Measurements from ENCODE around the gene PCDHA3.

DNA sequence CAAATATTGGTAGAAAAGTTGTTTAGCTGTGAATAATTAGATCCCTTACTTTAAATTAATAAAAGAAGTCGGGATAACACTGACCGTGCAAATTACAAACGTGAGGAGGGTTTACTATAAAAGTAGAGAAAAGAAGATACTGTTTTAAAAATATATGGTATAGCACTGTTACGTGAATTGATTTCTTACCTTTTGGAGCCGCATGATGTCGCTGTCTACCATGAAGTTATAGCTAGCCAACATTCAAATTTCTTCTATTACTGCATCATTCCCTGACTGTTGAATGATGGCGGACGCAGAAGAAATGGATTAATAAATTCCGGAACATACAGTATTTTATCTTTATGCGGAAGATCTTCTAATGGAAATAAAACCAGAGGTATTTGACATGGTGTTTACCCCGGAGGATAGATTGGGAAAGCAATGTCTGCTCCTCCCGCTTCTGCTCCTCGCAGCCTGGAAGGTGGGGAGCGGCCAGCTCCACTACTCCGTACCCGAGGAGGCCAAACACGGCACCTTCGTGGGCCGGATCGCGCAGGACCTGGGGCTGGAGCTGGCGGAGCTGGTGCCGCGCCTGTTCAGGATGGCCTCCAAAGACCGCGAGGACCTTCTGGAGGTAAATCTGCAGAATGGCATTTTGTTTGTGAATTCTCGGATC lies 27.0 kb downstream of the PCDHA3 start, which contains the start of gene PCDHA6:
- TF ChIP-seq, protein P1, sequence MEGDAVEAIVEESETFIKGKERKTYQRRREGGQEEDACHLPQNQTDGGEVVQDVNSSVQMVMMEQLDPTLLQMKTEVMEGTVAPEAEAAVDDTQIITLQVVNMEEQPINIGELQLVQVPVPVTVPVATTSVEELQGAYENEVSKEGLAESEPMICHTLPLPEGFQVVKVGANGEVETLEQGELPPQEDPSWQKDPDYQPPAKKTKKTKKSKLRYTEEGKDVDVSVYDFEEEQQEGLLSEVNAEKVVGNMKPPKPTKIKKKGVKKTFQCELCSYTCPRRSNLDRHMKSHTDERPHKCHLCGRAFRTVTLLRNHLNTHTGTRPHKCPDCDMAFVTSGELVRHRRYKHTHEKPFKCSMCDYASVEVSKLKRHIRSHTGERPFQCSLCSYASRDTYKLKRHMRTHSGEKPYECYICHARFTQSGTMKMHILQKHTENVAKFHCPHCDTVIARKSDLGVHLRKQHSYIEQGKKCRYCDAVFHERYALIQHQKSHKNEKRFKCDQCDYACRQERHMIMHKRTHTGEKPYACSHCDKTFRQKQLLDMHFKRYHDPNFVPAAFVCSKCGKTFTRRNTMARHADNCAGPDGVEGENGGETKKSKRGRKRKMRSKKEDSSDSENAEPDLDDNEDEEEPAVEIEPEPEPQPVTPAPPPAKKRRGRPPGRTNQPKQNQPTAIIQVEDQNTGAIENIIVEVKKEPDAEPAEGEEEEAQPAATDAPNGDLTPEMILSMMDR (IDR thresholded peaks at IDR 0.05): no peak
- no peak for TF ChIP-seq EP300 (IDR thresholded peaks at IDR 0.05)
- TF ChIP-seq, protein P2, sequence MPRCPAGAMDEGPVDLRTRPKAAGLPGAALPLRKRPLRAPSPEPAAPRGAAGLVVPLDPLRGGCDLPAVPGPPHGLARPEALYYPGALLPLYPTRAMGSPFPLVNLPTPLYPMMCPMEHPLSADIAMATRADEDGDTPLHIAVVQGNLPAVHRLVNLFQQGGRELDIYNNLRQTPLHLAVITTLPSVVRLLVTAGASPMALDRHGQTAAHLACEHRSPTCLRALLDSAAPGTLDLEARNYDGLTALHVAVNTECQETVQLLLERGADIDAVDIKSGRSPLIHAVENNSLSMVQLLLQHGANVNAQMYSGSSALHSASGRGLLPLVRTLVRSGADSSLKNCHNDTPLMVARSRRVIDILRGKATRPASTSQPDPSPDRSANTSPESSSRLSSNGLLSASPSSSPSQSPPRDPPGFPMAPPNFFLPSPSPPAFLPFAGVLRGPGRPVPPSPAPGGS (IDR thresholded peaks at IDR 0.05): no peak
- TF ChIP-seq, protein P3, sequence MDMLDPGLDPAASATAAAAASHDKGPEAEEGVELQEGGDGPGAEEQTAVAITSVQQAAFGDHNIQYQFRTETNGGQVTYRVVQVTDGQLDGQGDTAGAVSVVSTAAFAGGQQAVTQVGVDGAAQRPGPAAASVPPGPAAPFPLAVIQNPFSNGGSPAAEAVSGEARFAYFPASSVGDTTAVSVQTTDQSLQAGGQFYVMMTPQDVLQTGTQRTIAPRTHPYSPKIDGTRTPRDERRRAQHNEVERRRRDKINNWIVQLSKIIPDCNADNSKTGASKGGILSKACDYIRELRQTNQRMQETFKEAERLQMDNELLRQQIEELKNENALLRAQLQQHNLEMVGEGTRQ (IDR thresholded peaks at IDR 0.05): no peak
- no peak for TF ChIP-seq RCOR1 (IDR thresholded peaks at IDR 0.05; ENCODE audit: low read depth, low read length)
- TF ChIP-seq ESRRA (IDR thresholded peaks at IDR 0.05; ENCODE audit: borderline replicate concordance, low read length): no peak
- no peak for TF ChIP-seq PHF8 (IDR thresholded peaks at IDR 0.05; ENCODE audit: borderline replicate concordance, low read depth)
- TF ChIP-seq KDM1A (IDR thresholded peaks at IDR 0.05; ENCODE audit: low read depth): no peak
- no peak for TF ChIP-seq HDAC2 (IDR thresholded peaks at IDR 0.05)
- TF ChIP-seq, protein P4, sequence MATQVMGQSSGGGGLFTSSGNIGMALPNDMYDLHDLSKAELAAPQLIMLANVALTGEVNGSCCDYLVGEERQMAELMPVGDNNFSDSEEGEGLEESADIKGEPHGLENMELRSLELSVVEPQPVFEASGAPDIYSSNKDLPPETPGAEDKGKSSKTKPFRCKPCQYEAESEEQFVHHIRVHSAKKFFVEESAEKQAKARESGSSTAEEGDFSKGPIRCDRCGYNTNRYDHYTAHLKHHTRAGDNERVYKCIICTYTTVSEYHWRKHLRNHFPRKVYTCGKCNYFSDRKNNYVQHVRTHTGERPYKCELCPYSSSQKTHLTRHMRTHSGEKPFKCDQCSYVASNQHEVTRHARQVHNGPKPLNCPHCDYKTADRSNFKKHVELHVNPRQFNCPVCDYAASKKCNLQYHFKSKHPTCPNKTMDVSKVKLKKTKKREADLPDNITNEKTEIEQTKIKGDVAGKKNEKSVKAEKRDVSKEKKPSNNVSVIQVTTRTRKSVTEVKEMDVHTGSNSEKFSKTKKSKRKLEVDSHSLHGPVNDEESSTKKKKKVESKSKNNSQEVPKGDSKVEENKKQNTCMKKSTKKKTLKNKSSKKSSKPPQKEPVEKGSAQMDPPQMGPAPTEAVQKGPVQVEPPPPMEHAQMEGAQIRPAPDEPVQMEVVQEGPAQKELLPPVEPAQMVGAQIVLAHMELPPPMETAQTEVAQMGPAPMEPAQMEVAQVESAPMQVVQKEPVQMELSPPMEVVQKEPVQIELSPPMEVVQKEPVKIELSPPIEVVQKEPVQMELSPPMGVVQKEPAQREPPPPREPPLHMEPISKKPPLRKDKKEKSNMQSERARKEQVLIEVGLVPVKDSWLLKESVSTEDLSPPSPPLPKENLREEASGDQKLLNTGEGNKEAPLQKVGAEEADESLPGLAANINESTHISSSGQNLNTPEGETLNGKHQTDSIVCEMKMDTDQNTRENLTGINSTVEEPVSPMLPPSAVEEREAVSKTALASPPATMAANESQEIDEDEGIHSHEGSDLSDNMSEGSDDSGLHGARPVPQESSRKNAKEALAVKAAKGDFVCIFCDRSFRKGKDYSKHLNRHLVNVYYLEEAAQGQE (IDR thresholded peaks at IDR 0.05): no peak
- TF ChIP-seq NR3C1 (IDR thresholded peaks at IDR 0.05): no peak
- TF ChIP-seq MYC (IDR thresholded peaks at IDR 0.05; ENCODE audit: borderline replicate concordance, low read length): no peak
- no peak for TF ChIP-seq EHMT2 (IDR thresholded peaks at IDR 0.05; ENCODE audit: low read depth)

Data from A549 (cell line).